Spinal cord (tissue), 10 donors: ENCODE results near the gene MERTK. TPM values are rescaled to one million over a fixed set of nuclear protein-coding genes. Genes with fewer than 3 reads are reported as not detected.
A peak's percentile ranks its signal among the peaks of the same experiment; 100 is the strongest.
"Not testable (repeated sequence)": the region's sequence is repeated elsewhere in the genome, so short reads cannot be mapped to it uniquely, and the experiment has no call there.

ENCODE experiments used
- DNase-seq, 6 donors: peaks; one replicate each; pipeline versions ENCODE4 v3.0.0 to v3.0.0-alpha.2; 2013 to 2015; ENCODE audit warnings: low spot score in 6 of 6, low read depth in 4 of 6
- H3K27ac ChIP-seq: one replicate; pipeline ENCODE4 v1.5.1; 2013; ENCODE audit warnings: low read depth, low read length, control low read depth
- H3K27me3 ChIP-seq: one replicate; pipeline ENCODE4 v1.6.1; 2013; ENCODE audit warnings: low read length; ENCODE audit not compliant: control insufficient read depth, insufficient read depth
- H3K36me3 ChIP-seq: one replicate; pipeline ENCODE4 v1.6.1; 2013; ENCODE audit warnings: low read length; ENCODE audit not compliant: control insufficient read depth, insufficient read depth
- H3K4me1 ChIP-seq: one replicate; pipeline ENCODE4 v1.6.1; 2013; ENCODE audit warnings: low read length; ENCODE audit not compliant: control insufficient read depth, insufficient read depth
- H3K4me3 ChIP-seq: one replicate; pipeline ENCODE4 v1.5.1; 2013; ENCODE audit warnings: low read depth, low read length, control low read depth
- H3K9me3 ChIP-seq: one replicate; pipeline ENCODE4 v1.6.1; 2013; ENCODE audit warnings: low read length; ENCODE audit not compliant: control insufficient read depth, insufficient read depth
- WGBS: methylation state at CpG from one replicate; pipeline ENCODE4 v1.1.5; 2013; ENCODE audit warnings: missing lambda C conversion rate; ENCODE audit not compliant: insufficient coverage; 5-methylcytosine and 5-hydroxymethylcytosine counted together
- polyA plus RNA-seq, 2 donors: library from polyadenylated mRNA; unstranded; fragments of 120-200 nt; gene quantifications; one replicate each; pipeline ENCODE4 v1.2.1, GENCODE V29; 2013; ENCODE audit not compliant: insufficient read length in 2 of 2
- total RNA-seq, 2 donors: library from RNA; depleted of rRNA in 1 of 2; stranded (reverse); fragments of 120-200 nt in 1 of 2; fragments of >200 nt in 1 of 2; gene quantifications; one replicate each; pipeline versions ENCODE4 v1.2.3 to v1.2.4, GENCODE V29; 2013 to 2014
- donor health status: healthy.

Gene MERTK
- total and polyA plus RNA-seq, 4 donors = 13.4 to 16.8 (median 16.3) TPM

DNA sequence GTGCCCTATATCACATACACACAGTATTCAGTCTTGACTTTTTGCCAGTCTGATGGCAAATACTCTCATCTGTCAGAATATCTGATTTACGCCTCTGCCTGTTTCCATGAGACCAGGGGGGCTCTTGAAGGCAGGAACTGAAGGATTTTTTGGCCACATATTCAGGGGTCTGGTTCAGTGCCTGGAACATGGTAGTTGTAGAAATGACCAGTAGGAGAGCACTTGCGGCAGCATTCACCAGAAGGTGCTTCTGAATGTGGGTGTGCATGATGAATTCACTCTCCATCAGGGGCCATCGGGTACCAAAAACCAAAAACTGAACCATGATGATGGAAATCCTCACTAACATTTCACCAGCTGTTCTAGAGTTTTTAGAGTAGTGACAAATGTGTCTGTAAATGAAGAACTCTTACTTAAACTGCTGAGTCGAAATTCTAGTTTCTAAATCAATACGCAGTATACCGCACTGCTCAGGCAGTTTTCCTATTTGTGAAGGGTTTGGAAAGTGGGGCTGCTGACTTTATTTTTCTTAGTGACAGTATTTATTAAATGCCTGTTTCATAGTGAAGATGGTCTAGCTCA lies 54.6 kb downstream of the MERTK start:
- WGBS = 100% methylated on average over 3 of the region's 6 CpGs
- no peak overlapping the region for H3K27ac ChIP-seq

DNA sequence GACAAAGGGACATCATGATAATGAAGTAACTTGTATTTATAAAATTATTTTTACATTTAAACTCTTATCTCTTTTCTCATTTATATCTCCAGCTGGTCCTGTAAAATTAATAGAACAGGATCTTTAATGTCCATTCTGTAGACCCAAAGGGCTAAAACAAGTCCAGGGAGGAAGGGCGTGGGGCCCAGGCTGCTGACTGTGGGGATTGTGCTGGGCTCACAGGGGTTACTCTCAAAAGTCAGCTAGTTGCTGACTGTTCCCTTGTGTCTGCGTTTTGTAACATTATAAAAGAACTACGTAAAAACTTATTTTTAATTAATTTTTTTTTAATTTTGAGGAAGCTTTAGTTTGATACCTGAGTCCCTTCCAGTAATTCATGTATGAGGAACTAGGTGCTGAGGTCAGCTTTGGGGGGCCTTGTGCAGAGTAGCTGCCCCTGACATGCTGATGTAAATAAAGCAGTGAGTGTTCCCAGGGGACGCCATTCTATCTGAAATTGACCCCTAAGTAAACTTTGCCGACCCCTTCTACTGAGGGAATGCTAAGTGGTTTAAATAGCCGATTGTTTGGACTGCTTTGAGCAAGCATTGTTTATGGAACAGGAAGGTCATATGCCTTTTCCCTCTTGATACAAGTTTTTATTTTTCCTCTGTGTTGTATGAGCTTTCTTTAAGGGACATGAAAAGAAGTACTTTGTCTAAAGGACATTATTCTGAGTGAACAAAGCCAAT lies 56.4 kb downstream of the MERTK start:
- Histone ChIP-seq H3K36me3 (no peaks in the 10 kb centered on the region), H3K4me3 (no peak overlapping the region), H3K27ac (peak overlapping the region; percentile 47), H3K27me3 (no peaks in the 10 kb centered on the region), H3K9me3 (no peaks in the 10 kb centered on the region), H3K4me1 (peaks cover 3% of the 10 kb centered on the region)
- 28% methylated on average over 2 of the region's 6 CpGs for WGBS
- DNase-seq = peak in 1 of 6 donors; percentile 28

More for the DNA sequence above, 54.6 kb downstream of the MERTK start:
- H3K4me1 ChIP-seq = peaks cover 3% of the 10 kb centered on the region
- H3K27me3 ChIP-seq = no peaks in the 10 kb centered on the region
- H3K4me3 ChIP-seq = no peak overlapping the region
- no peaks in the 10 kb centered on the region for H3K36me3 ChIP-seq
- H3K9me3 ChIP-seq = no peaks in the 10 kb centered on the region
- no peak for DNase-seq

DNA sequence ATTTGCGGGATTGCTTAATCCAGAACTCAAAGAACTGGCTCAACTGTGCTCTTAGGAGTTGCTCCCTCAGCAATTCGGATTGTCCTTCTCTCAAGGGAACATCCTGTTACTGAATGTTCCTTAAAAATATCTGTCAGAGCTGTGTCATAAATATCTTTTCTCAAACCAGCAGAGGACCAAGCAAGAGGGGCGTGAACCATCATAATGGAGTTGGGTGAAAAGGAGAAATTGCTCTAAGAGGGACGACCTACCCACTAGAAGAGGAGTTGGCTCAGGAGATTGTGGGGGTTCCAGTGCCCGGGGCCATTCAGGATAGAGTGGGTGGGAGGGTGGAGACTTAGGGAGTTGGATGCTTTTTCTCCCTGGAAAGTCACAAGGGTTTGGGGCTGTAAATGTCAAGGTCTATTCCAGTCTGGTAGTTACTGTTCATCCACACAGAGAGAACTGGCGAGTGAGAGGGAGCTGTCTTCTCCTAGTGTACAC lies 59.5 kb downstream of the MERTK start:
- Histone ChIP-seq H3K27me3 (no peaks in the 10 kb centered on the region), H3K27ac (no peak overlapping the region), H3K4me1 (peaks cover 3% of the 10 kb centered on the region), H3K9me3 (no peaks in the 10 kb centered on the region), H3K4me3 (no peak overlapping the region), H3K36me3 (no peaks in the 10 kb centered on the region)
- DNase-seq = no peak
- WGBS = 93% methylated on average over 6 of the region's 6 CpGs

DNA sequence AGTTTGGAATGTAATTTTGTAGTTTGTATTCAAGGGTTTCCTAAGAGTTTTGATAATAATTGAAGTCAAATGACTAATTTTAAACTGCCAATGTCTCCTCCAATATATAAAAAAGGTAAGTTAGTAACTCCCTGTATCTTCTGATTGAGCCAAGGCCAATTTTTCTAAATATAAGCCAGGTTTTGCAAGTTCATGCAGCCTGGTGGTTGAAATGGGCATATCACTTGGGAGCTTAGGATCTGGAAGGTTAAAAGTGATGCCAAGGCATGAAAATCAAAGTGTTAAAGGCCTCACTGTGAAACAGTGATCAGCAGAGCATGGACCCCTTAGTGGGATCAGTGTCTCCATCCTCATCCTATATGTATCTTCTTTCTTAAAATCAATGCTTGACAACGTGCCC lies 60.5 kb downstream of the MERTK start:
- peaks cover 3% of the 10 kb centered on the region for H3K4me1 ChIP-seq
- 91% methylated on average over 1 of the region's 1 CpG for WGBS
- no peak for DNase-seq
- H3K27ac ChIP-seq = no peak overlapping the region
- H3K36me3 ChIP-seq = no peaks in the 10 kb centered on the region
- H3K27me3 ChIP-seq = no peaks in the 10 kb centered on the region
- no peak overlapping the region for H3K4me3 ChIP-seq
- no peaks in the 10 kb centered on the region for H3K9me3 ChIP-seq

DNA sequence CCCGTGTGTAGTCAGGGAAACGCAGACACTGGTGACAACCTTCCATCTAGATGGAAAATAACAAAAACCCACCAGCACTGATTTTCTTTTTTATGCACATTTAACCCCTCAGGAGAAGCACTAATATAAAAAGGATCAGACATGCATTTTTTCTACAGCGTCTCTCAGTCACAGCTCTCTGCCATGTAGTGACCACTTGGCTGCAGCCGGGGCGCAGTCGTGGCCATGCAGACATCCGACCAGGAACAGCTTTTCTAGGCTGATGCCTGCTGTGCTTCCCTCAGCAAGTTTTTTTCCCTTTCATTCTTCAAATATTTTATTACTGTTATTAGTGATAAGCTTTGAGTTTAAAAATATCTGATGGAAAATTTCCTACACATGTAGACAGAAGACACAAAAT lies 63.3 kb downstream of the MERTK start:
- no peak overlapping the region for H3K27ac ChIP-seq
- peaks cover 2% of the 10 kb centered on the region for H3K36me3 ChIP-seq
- no peak overlapping the region for H3K4me3 ChIP-seq
- peak in 1 of 6 donors; percentile 18 for DNase-seq
- H3K9me3 ChIP-seq = no peaks in the 10 kb centered on the region
- H3K4me1 ChIP-seq = no peaks in the 10 kb centered on the region
- WGBS = 44% methylated on average over 4 of the region's 7 CpGs
- H3K27me3 ChIP-seq = no peaks in the 10 kb centered on the region

DNA sequence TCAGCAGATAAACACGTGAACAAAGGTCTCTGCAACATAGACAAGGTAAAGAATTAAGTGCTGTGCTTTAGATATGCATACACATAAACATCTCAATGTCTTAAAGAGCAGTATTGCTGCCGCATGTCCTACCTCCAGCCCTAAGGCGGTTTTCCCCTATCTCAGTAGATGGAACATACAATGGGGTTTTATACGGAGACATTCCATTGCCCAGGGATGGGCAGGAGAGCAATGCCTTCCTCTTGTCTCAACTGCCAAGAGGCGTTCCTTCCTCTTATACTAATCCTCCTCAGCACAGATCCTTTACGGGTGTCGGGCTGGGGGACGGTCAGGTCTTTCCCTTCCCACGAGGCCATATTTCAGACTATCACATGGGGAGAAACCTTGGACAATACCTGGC lies 64.7 kb downstream of the MERTK start:
- H3K36me3 ChIP-seq, H3K4me1 ChIP-seq, H3K4me3 ChIP-seq, H3K9me3 ChIP-seq, H3K27me3 ChIP-seq, H3K27ac ChIP-seq, DNase-seq: not testable (repeated sequence)
- WGBS = 100% methylated on average over 1 of the region's 9 CpGs

DNA sequence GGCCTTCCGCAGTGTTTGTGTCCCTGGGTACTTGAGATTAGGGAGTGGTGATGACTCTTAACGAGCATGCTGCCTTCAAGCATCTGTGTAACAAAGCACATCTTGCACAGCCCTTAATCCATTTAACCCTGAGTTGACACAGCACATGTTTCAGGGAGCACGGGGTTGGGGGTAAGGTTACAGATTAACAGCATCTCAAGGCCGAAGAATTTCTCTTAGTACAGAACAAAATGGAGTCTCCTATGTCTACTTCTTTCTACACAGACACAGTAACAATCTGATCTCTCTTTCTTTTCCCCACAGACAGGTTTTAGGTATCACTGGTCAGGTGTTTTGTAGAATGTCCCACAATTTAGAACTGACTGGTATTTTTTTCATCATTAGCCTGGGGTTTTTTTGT lies 65.1 kb downstream of the MERTK start:
- not testable (repeated sequence) for H3K4me3 ChIP-seq, H3K27ac ChIP-seq, H3K27me3 ChIP-seq, H3K36me3 ChIP-seq, H3K9me3 ChIP-seq, DNase-seq, H3K4me1 ChIP-seq
- WGBS = no CpG with 5 or more reads among the region's 4 CpGs

DNA sequence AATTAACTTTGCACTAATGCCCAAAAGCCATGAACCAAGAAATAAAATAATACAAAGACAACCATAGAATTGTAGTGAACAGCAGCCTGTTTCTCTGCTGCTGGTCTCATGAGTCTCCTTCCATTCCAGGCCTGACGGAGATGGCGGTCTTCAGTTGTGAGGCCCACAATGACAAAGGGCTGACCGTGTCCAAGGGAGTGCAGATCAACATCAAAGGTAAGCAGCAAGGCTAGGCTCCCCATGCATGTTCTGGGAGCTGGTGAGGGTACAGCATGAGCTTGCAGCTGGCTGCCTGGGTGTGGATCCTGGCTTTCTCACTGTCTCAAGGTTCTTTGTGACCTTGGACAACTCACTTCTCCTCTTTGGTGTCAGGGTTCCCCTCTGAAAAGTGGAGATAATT lies 66.7 kb downstream of the MERTK start:
- Histone ChIP-seq H3K27ac (no peak overlapping the region), H3K4me3 (no peak overlapping the region), H3K9me3 (no peaks in the 10 kb centered on the region), H3K36me3 (peaks cover 4% of the 10 kb centered on the region), H3K27me3 (no peaks in the 10 kb centered on the region), H3K4me1 (no peaks in the 10 kb centered on the region)
- DNase-seq = no peak
- WGBS = 78% methylated on average over 3 of the region's 3 CpGs

DNA sequence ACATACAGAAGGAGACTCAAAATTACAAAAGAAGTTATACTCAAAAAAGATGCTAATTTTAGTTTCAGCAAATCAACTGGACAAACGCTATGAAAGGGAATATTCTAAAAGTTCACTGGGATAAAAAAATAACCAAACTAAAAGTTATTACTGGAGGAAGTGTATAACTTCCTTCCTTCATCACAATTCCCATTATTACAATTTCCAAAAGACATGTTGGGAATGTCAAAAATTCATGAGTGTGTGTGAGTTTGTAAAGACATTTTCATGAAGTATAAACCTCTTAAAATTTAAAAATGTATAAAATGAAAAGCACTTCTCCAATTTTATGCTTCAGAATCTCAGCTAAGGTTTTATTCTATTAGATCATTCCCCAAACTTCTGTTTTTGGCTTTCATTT lies 67.8 kb downstream of the MERTK start:
- H3K27ac ChIP-seq = no peak overlapping the region
- no peaks in the 10 kb centered on the region for H3K27me3 ChIP-seq
- peaks cover 4% of the 10 kb centered on the region for H3K36me3 ChIP-seq
- DNase-seq = no peak
- H3K9me3 ChIP-seq = no peaks in the 10 kb centered on the region
- no peaks in the 10 kb centered on the region for H3K4me1 ChIP-seq
- H3K4me3 ChIP-seq = no peak overlapping the region
- WGBS = no CpG with 5 or more reads among the region's 1 CpG

DNA sequence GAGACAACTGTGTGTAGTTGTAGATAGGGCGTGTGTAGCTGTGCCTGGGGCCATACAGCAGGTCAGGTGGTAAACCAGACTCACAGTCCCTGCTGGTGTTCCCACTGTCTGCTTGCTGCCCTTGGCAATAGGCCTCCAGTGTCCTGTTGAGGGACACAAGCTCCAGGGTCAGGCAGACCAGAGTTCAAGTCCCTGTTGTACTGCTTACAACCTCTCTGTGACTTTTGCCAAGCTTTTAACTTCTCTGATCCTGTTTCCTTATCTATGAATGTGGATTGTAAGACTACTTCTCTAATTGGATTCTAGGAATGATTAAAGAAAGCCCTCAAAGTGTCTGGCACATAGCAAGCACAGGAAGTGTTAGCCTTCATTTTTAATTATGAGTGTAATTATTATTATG lies 68.6 kb downstream of the MERTK start:
- 71% methylated on average over 1 of the region's 1 CpG for WGBS
- H3K4me3 ChIP-seq = no peak overlapping the region
- no peaks in the 10 kb centered on the region for H3K4me1 ChIP-seq
- H3K9me3 ChIP-seq = no peaks in the 10 kb centered on the region
- DNase-seq = no peak
- no peak overlapping the region for H3K27ac ChIP-seq
- H3K27me3 ChIP-seq = no peaks in the 10 kb centered on the region
- H3K36me3 ChIP-seq = peaks cover 4% of the 10 kb centered on the region
